GM12878 (cell line): ENCODE measurements around the gene ACKR2.

ENCODE experiments used
- CBX5 ChIP-seq: sonication (generic); IDR thresholded peaks from 2 replicates; pipeline ENCODE4 v1.6.1; 2016; ENCODE audit warnings: low read depth, moderate library complexity, mild to moderate bottlenecking, inconsistent platforms
- FOXK2 ChIP-seq: fragments of 450-650 bp; IDR thresholded peaks from 2 replicates; pipeline ENCODE4 v1.6.1; 2017; ENCODE audit warnings: mild to moderate bottlenecking, moderate library complexity
- POLR2A ChIP-seq: IDR thresholded peaks from 2 replicates; pipeline ENCODE4 v1.6.1; 2011; ENCODE audit warnings: low read depth, mild to moderate bottlenecking, low read length
- RFX5 ChIP-seq: IDR thresholded peaks from 2 replicates; pipeline ENCODE4 v1.6.1; 2011; ENCODE audit warnings: low read depth, low read length, improper control_type of control experiment
- SIX5 ChIP-seq: IDR thresholded peaks from 2 replicates; pipeline ENCODE4 v1.6.1; 2011; ENCODE audit warnings: mild to moderate bottlenecking, low read depth, low read length, moderate library complexity; ENCODE audit not compliant: severe bottlenecking
- SMARCA5 ChIP-seq: fragments of 450-650 bp; IDR thresholded peaks from 2 replicates; pipeline ENCODE4 v1.6.1; 2017; ENCODE audit warnings: mild to moderate bottlenecking
- SP1 ChIP-seq: IDR thresholded peaks from one replicate; pipeline ENCODE4 v1.6.1; 2011; ENCODE audit warnings: low read depth, low read length
- TF ChIP-seq, protein P1 (sequence below): IDR thresholded peaks from 2 replicates; pipeline ENCODE4 v1.6.1; 2012; ENCODE audit warnings: mild to moderate bottlenecking, low read depth, low read length
- TF ChIP-seq, protein P2 (sequence below): IDR thresholded peaks from 2 replicates; pipeline ENCODE4 v1.6.1; 2011; ENCODE audit warnings: mild to moderate bottlenecking, low read depth, low read length, moderate library complexity; ENCODE audit not compliant: insufficient replicate concordance

DNA sequence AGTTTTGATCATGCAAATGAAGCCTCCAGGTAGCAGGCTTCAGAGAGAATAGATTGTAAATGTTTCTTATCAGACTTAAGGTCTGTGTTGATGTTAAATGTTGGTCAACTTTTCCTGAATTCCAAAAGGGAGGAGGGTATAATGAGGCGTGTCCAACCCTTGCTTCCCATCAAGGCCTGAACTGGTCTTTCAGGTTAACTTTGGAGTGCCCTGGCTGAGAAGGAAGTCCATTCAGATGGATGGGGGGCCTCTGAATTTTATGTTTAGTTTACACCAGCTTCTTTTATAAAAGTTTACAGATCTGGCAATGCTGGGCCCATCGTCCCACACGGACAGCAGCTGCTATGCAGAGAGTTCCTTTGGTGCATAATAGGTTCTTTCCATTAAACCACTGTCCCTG is 45.1 kb upstream of the ACKR2 start:
- TF ChIP-seq SP1 (no peak), SMARCA5 (no peak), FOXK2 (no peak), CBX5 (no peak), SIX5 (no peak), RFX5 (no peak), POLR2A (no peak)
- TF ChIP-seq, protein P1, sequence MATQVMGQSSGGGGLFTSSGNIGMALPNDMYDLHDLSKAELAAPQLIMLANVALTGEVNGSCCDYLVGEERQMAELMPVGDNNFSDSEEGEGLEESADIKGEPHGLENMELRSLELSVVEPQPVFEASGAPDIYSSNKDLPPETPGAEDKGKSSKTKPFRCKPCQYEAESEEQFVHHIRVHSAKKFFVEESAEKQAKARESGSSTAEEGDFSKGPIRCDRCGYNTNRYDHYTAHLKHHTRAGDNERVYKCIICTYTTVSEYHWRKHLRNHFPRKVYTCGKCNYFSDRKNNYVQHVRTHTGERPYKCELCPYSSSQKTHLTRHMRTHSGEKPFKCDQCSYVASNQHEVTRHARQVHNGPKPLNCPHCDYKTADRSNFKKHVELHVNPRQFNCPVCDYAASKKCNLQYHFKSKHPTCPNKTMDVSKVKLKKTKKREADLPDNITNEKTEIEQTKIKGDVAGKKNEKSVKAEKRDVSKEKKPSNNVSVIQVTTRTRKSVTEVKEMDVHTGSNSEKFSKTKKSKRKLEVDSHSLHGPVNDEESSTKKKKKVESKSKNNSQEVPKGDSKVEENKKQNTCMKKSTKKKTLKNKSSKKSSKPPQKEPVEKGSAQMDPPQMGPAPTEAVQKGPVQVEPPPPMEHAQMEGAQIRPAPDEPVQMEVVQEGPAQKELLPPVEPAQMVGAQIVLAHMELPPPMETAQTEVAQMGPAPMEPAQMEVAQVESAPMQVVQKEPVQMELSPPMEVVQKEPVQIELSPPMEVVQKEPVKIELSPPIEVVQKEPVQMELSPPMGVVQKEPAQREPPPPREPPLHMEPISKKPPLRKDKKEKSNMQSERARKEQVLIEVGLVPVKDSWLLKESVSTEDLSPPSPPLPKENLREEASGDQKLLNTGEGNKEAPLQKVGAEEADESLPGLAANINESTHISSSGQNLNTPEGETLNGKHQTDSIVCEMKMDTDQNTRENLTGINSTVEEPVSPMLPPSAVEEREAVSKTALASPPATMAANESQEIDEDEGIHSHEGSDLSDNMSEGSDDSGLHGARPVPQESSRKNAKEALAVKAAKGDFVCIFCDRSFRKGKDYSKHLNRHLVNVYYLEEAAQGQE = no peak
- TF ChIP-seq, protein P2, sequence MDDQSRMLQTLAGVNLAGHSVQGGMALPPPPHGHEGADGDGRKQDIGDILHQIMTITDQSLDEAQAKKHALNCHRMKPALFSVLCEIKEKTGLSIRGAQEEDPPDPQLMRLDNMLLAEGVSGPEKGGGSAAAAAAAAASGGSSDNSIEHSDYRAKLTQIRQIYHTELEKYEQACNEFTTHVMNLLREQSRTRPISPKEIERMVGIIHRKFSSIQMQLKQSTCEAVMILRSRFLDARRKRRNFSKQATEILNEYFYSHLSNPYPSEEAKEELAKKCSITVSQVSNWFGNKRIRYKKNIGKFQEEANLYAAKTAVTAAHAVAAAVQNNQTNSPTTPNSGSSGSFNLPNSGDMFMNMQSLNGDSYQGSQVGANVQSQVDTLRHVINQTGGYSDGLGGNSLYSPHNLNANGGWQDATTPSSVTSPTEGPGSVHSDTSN = no peak
